Measurements from ENCODE around the gene FAM43B.
"Not testable (repeated sequence)": the region's sequence is repeated elsewhere in the genome, so short reads cannot be mapped to it uniquely, and the experiment has no call there.

Gene FAM43B, protein sequence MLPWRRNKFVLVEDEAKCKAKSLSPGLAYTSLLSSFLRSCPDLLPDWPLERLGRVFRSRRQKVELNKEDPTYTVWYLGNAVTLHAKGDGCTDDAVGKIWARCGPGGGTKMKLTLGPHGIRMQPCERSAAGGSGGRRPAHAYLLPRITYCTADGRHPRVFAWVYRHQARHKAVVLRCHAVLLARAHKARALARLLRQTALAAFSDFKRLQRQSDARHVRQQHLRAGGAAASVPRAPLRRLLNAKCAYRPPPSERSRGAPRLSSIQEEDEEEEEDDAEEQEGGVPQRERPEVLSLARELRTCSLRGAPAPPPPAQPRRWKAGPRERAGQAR

DNA sequence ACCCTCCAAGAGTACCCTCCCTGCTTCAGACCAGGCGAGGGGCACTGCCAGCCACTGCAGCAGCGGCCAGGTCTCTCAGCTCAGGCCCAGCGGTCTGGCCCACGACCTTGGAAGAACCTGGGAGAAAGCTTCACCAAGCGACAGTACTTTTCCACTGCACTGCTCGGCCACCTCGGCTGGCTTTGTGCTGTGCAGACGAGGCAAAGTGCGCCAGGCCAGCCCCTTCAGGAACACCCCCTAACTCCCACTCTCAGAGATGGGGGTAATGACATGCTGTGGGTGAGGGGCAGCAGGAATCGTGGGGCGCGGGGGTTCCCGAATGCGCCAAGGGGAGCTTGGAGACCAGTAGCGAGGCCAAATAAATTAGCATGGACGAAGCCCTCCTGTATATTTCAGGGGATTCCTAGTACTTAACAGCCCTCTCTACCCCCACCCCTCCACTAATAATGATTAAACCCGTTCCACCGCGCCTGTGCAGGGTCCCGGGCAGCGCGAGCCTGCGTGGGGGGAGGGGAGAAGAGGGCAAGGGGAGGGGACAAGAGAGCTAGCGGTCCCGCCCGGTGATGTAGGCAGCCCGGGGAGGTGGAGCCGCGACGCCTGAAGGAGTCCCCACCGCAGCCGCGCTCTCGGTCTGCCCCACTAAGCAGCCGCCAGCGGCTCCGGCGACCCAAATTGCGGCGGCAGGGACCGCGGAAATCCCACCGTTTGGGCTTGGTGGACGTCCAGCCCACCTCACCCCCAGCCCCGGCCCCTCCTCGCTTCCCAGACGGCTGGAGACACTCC lies at the start of gene FAM43B:
Gene FAM43B (plus strand): TSS at position 629 of the 783 bp plus-strand sequence. CDS start 401 bp downstream, outside the sequence.
- DNase-seq, result no peak

DNA sequence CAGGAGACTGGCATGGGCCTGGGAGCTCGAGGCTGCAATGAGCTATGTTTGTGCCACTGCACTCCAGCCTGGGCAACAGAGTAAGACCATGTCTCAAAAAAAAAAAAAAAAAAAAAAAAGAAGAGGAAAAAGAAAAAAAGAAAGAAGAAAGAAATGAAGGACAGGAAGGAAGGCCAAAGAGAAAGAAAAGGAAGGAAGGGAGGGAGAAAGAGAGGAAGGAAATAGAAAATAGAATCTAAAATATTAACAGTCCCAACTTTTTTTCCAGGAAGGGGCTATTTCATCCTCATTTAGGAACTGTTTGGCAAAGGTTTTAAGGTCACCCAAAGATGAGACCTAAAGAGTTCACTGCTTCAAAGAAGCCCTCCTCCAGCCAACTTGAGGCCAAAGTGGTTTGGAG lies 46.9 kb upstream of the FAM43B start:
- no peak for DNase-seq

DNA sequence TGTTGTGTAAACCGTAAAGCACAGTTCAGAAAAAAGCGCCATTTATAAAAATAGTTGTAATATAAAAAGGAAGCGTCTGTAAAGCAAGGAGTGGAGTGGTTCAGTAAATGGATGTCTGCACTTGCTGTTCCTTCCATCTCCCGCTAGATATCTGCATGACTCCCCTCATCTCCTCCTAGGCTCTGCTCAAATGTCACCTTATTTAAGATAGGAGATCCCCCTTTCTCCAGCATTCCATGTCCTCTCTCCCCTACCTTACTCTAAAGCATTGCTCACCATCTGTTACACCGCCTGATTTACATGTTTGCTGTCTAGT lies 45.2 kb upstream of the FAM43B start:
- DNase-seq, result no peak

DNA sequence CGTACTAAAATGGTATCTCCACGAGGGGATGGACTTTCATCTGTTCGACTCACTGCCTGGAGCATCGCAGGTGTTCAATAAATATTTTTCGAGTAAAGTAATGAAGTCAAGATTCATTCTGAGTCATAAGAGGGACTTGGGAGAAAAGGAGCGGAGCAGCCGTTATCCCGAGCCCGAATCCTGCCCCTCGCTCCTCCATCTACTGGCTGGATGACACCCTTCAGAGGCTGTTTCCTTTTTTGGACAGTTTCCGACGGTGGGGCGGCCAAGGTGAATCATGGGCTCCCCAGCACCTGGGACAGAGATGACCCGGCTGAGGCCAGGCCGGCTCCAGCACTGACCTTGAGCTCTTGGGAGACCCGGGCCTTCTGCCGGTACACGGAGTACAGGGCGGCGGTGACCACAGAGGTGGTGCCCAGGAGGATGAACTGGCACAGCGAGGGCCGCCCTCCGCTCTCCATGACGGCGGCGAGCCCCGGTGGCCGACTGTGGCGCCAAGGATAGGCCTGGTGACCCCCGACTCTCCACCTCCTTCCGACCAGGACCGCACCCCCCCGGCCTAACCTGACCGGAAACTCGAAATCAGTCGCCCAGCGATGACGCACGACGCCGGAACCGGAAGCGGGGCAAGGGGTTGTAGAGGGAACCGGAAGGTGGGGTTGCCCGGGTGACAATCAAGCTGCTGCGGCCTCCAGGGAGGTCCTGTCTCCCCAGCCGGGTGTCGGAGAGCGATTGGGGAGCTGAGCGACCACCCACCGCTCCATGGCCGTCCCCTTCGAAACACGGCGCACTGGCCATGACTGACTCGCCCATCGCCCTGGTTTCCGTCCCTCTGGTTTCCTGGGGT lies 44.6 kb upstream of the FAM43B start, which contains the start of gene MUL1:
Gene MUL1 (minus strand): TSS at position 588 of the 847 bp plus-strand sequence. CDS start 127 bp downstream, at position 461.
- DNase-seq, result peak; percentile 51

DNA sequence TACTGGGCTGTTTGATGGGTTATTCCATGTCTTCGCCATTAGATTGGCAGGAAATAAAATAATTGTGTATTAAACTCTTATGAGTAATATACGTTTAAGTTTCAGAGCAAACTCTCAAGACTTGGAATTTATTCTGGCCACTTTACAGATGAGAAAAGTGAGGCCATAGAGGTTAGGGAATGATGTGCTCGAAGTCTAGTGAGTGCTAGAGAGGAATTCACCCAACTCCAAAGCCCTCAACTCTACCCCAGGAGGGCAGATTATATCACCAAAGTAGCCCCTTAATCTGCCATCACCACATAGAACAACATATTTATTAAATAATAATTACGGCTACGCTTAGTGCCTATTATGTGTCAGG lies 44.0 kb upstream of the FAM43B start:
- no peak for DNase-seq

DNA sequence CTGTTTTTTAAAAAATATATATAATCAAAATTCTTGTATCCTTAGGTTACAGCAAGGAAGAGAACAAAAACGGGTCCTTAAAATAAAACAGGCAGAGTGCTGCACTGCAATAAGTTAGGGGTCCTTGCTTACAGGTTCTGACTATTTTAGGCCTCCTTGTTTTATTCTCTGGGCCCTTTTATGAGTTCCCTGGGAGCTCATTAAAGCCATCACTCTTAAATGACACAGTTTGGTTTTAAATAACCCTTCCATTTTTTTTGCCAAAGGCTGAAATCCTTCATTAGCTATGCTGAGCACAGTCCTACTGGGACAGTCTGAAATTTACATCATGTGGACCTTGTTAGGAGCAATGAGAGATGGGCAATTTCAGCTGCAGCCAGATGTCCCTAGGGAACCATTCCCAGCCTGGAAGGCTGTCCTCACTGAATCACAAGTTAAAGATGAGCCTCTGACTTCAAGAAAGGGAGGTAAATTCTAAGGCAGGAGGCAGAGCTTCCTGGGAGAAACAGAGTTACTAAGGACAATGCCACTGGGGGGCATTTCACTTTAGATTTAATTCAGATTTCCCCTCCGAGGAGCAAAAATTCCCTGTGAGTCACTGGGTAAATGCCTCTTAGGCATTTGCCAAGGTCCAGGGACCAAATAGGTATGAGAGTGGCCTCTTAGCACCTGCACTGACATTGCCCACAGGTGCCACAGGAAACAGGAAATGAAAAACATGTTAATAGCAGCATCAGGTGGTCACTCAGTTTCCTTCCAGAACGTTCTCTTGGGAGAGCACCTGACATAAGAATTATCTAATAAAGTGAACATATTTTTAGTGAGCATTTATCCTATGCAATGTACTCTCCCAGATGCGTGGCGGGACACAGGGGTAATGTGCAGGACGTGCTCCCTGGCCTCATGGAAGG lies 40.6 kb upstream of the FAM43B start:
- DNase-seq, result no peak

DNA sequence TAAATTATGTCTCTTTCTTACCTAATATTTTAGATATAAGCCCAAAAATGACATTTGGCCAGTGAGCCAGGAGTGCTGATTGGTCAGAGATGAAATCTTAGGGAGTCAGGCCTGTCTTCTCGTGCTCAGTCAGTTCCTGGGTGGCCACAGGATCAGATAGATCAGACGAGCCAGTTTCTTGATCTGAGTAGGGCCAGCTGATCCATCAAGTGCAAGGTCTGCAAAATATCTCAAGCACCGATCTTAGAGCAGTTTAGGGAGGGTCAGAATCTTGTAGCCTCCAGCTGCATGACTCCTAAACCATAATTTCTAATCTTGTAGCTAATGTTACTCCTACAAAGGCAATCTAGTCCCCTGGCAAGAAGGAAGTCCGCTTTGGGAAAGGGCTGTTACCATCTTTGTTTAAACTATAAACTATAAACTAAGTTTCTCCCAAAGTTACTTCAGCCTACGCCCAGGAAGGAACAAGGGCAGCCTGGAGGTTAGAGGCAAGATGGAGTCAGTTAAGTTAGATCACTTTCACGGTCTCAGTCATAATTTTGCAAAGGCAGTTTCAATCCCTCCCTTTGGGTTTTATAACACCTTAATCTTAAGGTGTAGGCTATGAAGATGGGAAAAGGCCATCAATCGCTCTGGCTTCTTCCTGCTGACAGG lies 32.6 kb upstream of the FAM43B start:
- DNase-seq, result not testable (repeated sequence)

DNA sequence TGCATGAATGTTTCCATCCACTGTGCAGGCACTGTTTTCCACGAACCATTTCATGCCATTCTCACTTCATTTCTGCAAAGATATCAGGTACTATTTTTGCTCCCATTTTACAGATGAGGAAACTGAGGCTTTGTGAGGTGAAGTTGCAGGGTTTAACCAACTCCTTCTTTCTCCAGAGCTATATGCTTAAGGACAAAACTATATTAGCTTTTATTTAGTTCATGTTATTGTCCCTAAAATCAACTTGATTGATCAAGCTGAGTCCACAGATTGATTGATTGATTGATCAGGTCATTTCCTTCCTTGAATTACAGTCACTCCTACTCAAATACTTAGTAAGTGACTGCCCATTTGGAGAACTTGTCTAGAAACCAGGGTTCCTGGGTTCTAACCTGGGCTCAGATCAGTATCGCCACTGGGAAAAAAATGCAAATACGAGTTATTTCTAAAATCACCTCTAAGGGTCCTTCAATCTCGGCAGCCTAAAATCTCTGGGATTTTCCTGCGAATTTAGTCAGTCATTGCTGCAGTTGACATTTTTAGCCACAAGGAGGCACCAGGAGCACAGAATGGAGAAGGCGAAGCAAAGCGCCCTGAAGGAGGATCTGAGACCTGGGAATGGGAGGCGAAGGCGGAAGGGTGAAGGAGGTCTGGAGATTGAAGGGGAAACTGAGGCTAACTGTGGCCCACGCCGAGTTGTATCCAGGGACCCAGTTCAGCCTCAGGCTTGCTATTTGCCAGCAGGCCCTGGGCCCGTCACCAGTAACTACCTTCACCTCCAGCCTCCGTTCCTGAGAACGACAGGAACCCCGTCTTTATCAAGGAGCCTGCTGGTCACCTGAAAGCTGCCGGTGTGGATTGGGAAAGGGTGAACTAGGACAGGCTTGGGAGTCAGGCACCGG lies 30.2 kb upstream of the FAM43B start:
- peak; percentile 69 for DNase-seq

DNA sequence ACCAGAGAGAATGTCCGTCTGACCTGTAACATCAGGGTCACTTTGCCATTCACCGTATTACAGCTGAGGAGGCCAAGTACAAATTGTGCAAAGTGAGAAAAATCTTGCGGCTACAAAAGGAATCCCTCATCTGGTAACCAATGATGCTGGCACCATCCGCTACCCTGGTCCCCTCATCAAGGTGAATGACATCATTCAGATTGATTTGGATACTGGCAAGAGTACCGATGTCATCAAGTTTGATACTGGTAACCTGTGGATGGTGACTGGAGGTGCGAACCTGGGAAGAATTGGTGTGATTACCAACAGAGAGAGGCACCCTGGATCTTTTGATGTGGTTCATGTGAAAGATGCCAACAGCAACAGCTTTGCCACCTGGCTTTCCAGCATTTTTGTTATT lies 26.1 kb upstream of the FAM43B start:
- no peak for DNase-seq

DNA sequence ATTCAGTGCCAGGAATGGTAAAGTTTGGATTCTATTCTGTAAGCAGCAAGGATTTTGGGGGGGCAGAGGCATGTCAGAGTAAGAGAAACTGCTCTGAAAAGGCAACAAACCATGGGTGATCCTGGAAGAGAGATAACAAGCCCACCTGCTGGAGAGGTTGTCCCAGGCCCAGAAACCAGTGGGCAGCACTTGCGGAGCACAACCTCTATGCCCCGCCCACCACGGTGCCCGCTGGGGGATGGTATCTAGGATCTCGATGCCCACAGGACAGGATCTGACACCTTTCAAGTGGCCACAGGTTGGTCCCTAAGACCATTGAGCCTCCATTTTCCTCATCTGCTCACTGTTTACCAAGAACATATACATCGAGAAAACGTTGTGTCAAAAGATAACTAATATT lies 24.2 kb upstream of the FAM43B start:
- DNase-seq, result no peak

DNA sequence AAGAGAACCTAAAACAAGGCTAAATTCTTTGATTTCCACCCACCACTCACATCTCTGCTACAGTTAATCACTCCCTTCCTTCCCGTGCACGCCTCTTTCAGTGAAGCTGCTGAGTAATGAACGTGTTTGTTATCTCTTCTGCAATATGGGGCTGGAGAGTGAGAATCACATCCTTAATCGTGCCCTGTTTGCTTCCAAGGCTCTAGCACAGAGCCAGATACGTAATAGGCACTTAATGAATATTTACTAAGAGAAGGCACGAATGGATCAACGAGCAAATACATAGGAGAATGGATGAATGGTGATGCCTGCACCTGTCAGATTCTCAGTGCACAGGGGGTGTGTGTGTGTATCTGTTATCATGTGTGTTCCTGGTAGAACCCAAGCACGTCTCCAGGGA lies 22.1 kb upstream of the FAM43B start:
- DNase-seq, result no peak

DNA sequence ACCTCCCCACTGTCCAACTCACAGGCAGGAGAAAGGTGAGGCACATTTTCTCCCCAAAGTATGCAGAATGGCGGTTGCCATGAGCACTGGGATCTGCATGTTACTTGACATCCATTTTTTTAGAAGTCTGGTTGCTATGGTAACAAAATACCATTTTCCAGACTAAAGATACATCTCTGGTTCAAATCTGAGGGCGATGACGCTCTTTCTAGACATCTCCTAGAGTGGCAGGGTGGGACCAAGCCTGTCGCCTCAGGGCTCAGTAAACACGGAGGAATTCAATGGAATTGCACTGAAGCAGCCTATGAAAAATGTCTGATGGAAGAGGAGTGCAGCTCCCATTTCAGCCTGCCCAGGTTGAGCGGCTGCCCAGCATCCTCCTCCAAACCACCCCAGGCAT lies 21.5 kb upstream of the FAM43B start:
- DNase-seq, result no peak

DNA sequence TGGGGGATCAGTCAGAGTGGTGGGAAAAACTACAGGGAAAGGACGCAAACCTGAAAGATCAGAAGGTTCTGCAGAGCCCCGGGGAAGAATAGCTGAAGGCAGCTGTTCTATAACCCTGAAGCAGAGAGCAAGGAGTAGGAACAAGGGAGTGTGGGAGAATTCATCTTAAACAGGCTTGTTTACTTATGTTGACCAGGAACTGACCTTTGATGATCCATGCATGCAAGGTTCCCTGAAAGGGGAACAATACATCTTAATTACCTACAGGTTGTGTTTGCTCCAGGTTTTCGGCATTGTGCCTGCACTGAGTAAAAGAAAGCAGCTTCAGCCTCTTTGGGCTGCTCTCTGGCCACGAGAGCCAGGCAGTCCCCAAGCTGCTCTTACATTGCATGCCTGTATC lies 18.7 kb upstream of the FAM43B start:
- DNase-seq, result no peak

DNA sequence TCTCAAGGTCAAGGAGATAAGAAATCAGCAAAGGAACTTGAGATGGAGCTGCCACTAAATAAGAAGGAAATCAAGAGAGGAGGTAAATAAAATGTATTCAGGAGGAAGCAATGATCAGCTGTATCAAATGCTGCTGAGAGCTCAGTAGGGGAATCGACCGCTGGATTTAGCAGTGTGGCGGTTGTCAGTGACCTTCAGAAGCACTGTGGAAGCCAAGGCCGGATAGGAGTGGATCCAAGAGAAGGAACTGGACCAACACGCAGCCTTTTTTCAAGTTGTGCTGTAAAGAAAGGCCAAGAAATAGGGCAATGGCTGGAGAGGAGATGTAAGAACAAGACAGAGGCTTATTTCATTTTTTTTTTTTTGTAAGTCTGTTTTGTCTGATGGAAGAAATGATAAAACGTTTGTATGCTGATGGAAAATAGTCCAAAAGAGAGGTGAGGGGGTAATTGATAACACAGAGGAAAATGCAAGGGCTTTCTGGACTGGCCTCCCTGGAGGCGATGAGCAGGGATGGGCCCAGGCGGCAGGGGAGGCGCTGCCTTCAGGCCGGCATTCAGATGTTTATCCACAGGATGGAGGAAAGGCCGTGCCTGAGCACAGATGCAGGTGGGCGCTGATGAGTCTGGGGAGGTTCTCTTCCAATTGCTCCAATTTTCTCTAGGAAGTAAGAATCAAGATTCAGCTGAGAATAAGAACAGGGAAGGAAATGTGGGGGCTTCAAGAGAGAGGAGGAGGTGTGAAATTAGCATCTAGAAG lies 17.5 kb upstream of the FAM43B start:
- DNase-seq, result no peak

DNA sequence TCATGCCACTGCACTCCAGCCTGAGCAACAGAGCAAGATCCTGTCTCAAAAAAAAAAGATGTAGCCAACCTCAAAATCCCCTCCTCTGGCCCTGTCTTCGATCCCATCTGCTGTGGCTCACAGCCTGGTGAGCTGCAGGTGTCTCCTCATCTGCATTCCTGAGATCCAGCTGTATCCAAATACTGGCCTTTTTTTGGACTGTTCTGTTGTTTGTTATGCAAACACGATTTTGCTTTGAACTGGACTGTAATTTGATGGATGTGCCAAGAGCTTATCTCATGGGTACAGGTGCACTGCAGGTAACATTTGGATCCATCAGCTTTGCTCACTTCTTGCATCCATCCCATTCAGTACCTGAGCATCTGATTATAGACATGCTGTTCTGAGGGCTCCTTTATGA lies 14.1 kb upstream of the FAM43B start:
- DNase-seq, result no peak

DNA sequence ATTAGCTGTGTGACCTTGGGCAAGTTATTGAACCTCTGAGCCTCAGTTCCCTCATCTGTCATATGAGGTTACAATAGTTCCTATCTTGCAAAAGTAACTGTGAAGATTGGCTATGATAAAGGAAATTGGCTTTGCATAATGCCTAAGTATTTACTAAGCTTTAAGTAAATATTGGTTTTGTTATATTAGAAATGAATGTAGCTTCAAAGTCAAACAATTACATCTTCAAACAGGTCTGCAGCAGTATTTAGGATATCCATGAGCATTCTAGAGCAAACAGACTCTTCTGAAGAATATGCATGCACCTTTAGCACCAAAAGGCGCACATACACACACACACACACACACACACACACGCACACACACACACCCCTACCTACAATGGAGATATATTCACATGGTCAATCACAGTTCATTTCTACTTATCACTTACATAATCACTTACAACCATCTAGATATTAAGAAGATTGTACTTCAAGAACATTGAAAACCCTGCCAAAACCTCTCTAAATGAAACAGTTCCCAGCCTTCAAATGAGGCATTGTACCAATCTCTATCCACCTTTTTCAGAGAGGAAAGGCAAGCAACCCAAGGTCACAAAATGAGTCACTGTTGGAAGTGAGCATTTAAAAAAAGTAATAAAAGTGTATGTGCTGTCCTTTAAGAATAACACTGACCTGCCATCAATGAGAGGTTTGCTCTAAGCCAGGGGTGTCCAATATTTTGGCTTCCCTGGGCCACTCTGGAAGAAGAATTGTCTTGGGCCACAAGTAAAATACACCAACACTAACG lies 13.4 kb upstream of the FAM43B start:
- no peak for DNase-seq

DNA sequence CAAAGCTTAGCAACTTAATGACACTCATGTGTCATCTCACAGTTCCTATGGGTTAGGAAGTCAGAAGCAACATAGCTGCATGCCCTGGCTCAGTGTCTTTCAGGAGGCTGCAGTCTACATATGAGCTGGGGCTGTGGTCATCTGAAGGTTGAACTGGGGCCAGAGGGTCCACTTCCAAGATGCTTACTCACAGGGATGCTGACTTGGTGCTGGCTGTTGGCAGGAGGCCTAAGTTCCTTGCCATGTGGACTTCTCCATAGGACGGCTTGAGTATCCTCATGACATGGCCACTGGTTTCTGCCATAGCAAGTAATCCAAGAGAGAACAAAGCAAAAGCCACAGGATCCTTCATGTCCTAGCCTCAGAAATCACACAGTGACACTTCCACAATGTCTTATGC lies 12.1 kb upstream of the FAM43B start:
- DNase-seq, result no peak

DNA sequence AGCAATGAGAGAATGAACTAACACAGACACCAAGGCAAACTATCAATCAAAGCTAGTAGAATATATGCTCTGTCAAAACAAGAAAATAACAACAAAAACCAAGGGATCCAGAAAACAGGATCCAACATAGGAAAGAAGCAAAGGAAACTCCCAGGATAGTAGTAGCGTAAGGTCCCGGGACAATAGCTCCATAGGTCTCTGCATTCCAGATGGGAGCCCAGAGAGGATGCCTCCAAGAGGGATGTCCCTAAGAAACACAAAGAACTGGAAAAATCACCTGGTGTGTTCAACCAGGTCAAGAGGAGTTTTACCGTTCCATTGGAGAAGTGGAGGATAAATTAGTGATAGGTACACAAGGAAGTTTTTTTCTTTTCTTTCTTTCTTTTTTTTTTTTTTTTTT lies 5.7 kb upstream of the FAM43B start:
- no peak for DNase-seq

DNA sequence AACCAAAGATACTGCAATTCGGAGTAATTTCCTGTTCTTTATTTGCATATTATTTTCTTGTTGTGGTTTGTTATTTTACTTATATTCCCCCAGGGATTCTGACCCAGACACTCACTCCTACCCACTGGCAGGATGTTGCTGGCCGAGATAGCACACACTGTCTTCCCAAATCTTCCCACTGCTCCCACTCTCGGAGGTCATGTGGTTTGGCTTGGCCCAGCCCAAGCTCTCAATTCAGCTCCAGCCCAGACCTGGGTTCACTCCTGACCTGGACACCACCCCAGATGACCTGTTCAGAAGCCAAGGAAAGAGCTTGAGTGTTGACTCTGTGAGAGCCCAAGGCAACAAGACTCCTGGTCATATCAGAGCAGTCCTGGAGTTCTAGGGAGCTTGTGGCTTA lies 1.2 kb upstream of the FAM43B start:
- no peak for DNase-seq
